GM21825 (cell line): Measurements from ENCODE around the gene FOXO1.

ENCODE experiments used
- ATAC-seq: cut with Tn5 transposase; IDR thresholded peaks from one replicate; pipeline ENCODE4 v1.9.1; 2021; ENCODE audit warnings: mild to moderate bottlenecking, moderate library complexity; ENCODE audit not compliant: unreplicated experiment

FOXO1 gene

DNA sequence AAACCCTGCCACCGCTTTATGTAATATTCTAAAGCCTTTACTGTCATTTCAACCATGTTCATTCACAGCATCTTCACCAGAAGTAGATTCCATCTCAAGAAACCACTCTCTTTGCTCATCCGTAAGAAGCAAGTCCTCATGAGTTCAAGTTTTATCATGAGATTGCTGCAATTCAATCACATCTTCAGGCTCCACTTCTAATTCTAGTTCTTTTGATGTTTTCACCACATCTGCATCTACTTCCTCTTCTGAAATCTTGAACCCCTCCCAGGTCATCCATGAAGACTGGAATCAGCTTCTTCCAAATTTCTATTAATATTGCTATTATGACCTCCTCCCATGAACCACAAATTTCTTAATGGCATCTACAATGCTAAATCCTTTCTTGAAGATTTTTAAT lies 83.9 kb downstream of the FOXO1 start:
- ATAC-seq = no peak

- ATAC-seq = no peak
Measured at GRCh38 chr13:40581277-40581579, 85.2 kb downstream of the FOXO1 start.

DNA sequence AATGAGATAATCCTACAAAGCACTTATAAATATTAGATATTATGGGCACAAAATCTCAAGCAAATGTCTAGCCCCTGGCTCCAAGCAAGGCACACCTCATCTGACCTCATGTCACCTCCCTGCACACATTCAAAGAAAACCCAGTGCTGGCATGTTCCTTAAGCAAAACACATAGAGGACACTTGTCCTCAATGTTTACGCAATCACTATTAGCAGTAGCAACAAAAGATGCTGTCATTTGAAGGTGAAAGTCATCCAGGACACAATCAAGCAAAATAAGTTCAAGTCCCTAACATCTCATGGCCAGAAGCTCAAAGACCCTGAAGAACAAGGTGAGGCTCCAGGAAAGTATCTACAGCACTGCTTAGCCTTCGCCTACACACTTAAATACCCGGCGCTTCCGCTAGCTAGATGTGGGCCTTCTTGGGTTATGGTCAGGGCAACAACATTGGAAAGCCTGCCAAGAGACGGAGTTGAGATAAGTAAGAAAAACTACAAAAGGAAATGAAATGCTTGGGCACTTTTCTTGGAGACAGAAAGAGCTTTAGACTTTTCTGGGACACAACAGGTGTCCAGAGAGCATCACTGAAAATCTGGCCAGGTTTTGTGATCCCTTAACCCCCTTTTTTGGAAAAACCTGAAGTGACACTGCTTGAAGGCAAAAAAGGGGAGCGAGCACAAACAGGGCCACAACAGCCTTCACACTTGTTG lies 85.7 kb downstream of the FOXO1 start:
- no peak for ATAC-seq

GRCh38 chr13:40579535-40579934 lies 86.9 kb downstream of the FOXO1 start:
- no peak for ATAC-seq

DNA sequence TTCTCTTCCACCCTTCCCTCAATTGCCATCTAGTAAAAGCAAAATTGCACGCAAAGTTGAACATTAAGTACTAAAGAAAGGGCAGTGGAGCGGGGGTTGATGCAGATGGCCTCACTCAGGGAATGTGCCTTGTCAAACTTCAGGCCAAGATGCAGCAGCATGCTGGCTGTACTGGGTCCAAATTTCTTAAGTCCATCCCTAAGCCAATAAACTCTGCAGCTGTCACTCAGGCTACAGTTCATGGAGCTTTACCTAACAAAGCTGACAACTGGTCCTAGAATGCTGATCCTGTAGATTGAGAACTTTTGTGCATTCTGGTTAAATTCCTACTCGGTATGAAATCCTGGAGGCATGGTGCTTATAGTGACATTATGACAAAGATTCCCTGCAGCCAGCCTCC lies 88.4 kb downstream of the FOXO1 start:
- ATAC-seq = no peak

GRCh38 chr13:40576369-40576768 lies 90.1 kb downstream of the FOXO1 start:
- ATAC-seq = no peak

- no peak for ATAC-seq
Measured at GRCh38 chr13:40572961-40573360, 93.5 kb downstream of the FOXO1 start.

- no peak for ATAC-seq
Measured at GRCh38 chr13:40571338-40571963, 95.0 kb downstream of the FOXO1 start.

- no peak for ATAC-seq
Measured at GRCh38 chr13:40570930-40571329, 95.5 kb downstream of the FOXO1 start.

GRCh38 chr13:40569024-40569350 lies 97.5 kb downstream of the FOXO1 start:
- no peak for ATAC-seq

GRCh38 chr13:40568246-40569023 lies 98.0 kb downstream of the FOXO1 start:
- ATAC-seq = no peak

- no peak for ATAC-seq
Measured at GRCh38 chr13:40566811-40567210, 99.6 kb downstream of the FOXO1 start.

DNA sequence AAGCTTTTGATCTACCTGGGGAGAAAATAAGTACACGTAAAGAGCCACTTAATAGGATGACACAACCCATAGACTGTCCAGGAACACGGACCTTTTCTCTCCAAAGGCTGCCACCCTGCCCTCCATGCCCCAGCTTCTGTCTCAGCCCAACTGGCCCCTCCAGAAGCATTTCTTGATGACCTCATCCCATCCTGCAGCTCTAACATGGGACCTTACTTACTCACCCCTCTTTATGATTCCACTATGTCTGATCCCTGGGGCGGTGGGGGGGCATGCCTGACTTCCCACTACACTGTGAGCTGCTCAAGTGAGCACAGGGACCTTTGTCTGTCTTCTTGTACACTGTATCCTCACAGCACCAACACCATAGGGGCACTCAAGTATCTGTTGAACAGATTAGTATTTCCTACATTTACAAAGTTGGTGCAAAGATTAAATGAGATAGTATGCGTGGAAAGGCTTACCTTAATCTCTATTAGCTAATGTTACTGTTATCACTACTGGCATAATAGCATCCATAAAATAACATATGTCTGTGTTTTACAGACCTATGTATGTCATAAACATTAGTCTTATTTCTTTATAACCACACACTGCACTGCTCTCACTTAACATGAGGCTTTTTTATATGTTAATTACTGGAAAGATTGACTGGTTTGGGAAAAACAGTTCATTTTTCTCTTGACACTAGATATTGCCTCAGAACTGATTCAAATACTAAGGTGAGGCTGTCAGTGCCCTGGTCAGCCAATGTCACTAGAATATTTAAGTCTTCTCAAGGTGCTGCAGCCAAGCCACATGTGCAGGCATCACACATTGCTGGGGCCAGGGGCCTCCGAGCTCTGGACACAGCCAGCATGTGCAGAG lies 100.9 kb downstream of the FOXO1 start:
- no peak for ATAC-seq

- ATAC-seq = no peak
Measured at GRCh38 chr13:40564342-40565001, 102.0 kb downstream of the FOXO1 start.

- ATAC-seq = no peak
Measured at GRCh38 chr13:40563350-40564125, 102.9 kb downstream of the FOXO1 start.

DNA sequence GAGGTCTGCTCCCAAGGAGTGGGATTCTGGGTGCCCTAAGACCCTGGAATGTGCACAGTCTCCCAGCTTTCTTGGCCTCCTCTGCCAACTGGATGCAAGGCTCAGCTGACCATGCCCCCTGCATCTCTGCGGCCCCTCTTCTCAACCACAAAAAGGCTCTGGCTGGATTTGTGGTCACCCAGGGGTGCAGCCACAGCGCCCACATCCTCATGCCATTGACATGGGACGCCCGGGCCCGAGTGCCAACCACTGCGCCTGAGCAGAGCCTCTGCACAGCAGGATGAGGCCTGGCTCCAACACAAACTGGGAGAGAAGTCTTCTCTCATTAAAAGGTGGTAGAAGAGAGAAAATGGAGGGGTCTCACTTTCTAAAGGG lies 103.5 kb downstream of the FOXO1 start:
- ATAC-seq = no peak

DNA sequence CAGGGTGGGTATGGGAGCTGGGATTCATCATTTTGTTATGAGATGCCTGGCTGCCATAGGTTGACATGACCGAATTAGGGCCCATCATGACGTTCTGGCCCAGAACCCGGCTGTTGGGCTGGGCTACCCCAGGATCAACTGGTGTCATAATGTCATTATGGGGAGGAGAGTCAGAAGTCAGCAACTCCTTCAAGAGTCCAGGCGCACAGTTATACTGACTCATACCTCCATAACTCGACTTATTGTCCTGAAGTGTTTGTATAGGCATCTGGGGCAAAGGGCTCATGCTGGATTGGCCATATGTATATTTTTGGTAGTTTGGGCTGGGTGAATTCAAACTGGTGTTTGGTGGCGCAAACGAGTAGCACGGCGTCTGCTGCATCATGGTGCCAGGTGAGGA lies 106.5 kb downstream of the FOXO1 start:
- ATAC-seq = no peak

GRCh38 chr13:40558656-40559055 lies 107.8 kb downstream of the FOXO1 start:
- ATAC-seq = no peak

GRCh38 chr13:40556453-40556852 lies 110.0 kb downstream of the FOXO1 start:
- no peak for ATAC-seq

- ATAC-seq = no peak
Measured at GRCh38 chr13:40553356-40553755, 113.1 kb downstream of the FOXO1 start.
